Colonic mucosa (tissue), 4 donors: ENCODE measurements around the gene ASPSCR1. TPM values are rescaled to one million over a fixed set of nuclear protein-coding genes. Genes with fewer than 3 reads are reported as not detected.

Source experiments
- DNase-seq: peaks from one replicate; pipeline ENCODE4 v3.0.0-alpha.2; 2020
- H3K27ac ChIP-seq: fragments of 200-600 bp; one replicate; pipeline ENCODE4 v1.8.0; 2021
- H3K27me3 ChIP-seq: fragments of 200-600 bp; one replicate; pipeline ENCODE4 v1.8.0; 2021
- H3K36me3 ChIP-seq: fragments of 200-600 bp; one replicate; pipeline ENCODE4 v1.8.0; 2021
- H3K4me1 ChIP-seq: fragments of 200-600 bp; one replicate; pipeline ENCODE4 v1.8.0; 2021; ENCODE audit warnings: mild to moderate bottlenecking
- H3K4me3 ChIP-seq: fragments of 200-600 bp; one replicate; pipeline ENCODE4 v1.8.0; 2021
- H3K9ac ChIP-seq, 2 donors: one replicate each; pipeline ENCODE4 v1.7.0; 2013; ENCODE audit warnings: control low read depth in 2 of 2, low read depth in 2 of 2, low read length in 2 of 2
- H3K9me3 ChIP-seq: fragments of 200-600 bp; one replicate; pipeline ENCODE4 v1.8.0; 2021
- intact Hi-C: fragments of 100-400 bp; cut with DNase I; formaldehyde crosslinking; loops from one replicate; pipeline ENCODE4 v1.14.1; 2022
- total RNA-seq, 2 donors: library from RNA; stranded (reverse); fragmentation: NEBNext Ultra II Directional in 1 of 2; extraction: Animal tissue kit (Norgen Biotek cat#: 25700) in 1 of 2; gene quantifications; one replicate each; pipeline ENCODE4 v1.2.1, GENCODE V29; 2021
- TF ChIP-seq, protein P1 (sequence below): fragments of 200-600 bp; IDR thresholded peaks from one replicate; pipeline ENCODE4 v1.8.0; 2022; ENCODE audit warnings: antibody characterized with exemption, mild to moderate bottlenecking
- donor health status: healthy.
- donor health status: DM: no; HTN: no; CAD: no.
- donor health status: DM: no; HTN: no; CAD: no.

Gene ASPSCR1
- total RNA-seq, 2 donors from 2014 or later: 21.7 to 43.0 TPM

DNA sequence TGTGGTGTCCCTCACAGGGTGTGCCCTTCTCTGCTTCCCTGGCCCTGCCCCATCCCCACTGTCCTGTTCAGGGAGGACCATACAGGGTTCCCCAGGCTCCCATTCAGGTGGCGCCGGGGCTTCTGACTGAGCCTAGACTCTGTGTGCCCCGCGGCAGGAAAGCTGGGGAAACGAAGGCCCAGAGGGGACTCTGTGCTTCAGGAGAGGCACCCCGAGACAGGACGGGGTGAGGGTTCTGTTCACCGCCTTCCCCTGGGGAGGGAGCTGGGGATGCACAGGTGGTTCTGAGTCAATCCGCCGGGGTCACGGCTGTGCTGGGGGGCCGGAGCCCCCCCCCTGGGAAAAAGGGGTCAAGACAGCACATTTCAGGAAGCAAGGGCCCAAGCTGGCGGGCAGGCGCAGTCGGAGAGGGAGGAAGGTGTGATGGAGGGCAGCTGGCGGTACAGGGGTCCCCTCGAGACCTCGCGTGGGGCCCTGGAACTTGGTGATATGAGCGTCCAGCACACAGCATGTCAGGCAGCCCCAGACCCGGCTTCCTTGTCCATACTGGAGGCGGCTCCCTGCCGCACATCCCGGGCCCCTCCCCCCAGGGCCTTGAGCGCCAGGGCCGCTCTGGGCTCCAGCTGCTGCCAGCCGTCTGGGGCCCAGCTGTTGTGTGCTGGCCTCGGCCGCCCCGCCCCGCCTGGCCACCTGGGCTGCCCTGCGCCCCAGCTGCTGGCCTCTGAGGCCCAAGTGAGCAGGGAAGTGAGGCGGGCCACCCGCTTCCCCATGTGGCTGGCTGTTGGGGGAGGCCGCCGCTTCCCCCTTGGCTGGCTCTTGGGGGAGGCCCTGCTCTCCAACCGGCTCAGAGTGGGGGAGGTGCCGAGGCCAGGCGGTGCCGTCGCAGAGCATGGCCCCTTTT is 10.8 kb upstream of the ASPSCR1 start:
- Histone ChIP-seq H3K27ac (no peak overlapping the region), H3K9ac (no peak overlapping the region), H3K27me3 (peaks cover 30% of the 10 kb centered on the region), H3K9me3 (no peaks in the 10 kb centered on the region), H3K36me3 (no peaks in the 10 kb centered on the region), H3K4me1 (peaks cover 14% of the 10 kb centered on the region), H3K4me3 (no peak overlapping the region)
- intact Hi-C loops: no loop called here
- peak; percentile 67 for DNase-seq
- TF ChIP-seq, protein P1, sequence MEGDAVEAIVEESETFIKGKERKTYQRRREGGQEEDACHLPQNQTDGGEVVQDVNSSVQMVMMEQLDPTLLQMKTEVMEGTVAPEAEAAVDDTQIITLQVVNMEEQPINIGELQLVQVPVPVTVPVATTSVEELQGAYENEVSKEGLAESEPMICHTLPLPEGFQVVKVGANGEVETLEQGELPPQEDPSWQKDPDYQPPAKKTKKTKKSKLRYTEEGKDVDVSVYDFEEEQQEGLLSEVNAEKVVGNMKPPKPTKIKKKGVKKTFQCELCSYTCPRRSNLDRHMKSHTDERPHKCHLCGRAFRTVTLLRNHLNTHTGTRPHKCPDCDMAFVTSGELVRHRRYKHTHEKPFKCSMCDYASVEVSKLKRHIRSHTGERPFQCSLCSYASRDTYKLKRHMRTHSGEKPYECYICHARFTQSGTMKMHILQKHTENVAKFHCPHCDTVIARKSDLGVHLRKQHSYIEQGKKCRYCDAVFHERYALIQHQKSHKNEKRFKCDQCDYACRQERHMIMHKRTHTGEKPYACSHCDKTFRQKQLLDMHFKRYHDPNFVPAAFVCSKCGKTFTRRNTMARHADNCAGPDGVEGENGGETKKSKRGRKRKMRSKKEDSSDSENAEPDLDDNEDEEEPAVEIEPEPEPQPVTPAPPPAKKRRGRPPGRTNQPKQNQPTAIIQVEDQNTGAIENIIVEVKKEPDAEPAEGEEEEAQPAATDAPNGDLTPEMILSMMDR: no peak

- DNase-seq: no peak
- Histone ChIP-seq H3K4me3 (no peak overlapping the region), H3K27me3 (peaks cover 24% of the 10 kb centered on the region), H3K27ac (no peak overlapping the region), H3K4me1 (peaks cover 14% of the 10 kb centered on the region), H3K36me3 (no peaks in the 10 kb centered on the region), H3K9me3 (no peaks in the 10 kb centered on the region), H3K9ac (peak overlapping the region; percentile 40 to 43)
- TF ChIP-seq, protein P1: no peak
- intact Hi-C loops: no loop called here
These were observed 10.2 kb upstream of the ASPSCR1 start for GRCh38 chr17:81967244-81967532.

GRCh38 chr17:81967533-81968395 is 9.7 kb upstream of the ASPSCR1 start:
- peaks cover 14% of the 10 kb centered on the region for H3K4me1 ChIP-seq
- peak overlapping the region; percentile 40 to 43 for H3K9ac ChIP-seq
- peak; percentile 83 for DNase-seq
- no peaks in the 10 kb centered on the region for H3K9me3 ChIP-seq
- peaks cover 18% of the 10 kb centered on the region for H3K27me3 ChIP-seq
- intact Hi-C loops: no loop called here
- no peaks in the 10 kb centered on the region for H3K36me3 ChIP-seq
- TF ChIP-seq, protein P1: no peak
- H3K27ac ChIP-seq: no peak overlapping the region
- peak overlapping the region; percentile 8 for H3K4me3 ChIP-seq

- H3K4me1 ChIP-seq: peaks cover 14% of the 10 kb centered on the region
- TF ChIP-seq, protein P1: no peak
- H3K9me3 ChIP-seq: no peaks in the 10 kb centered on the region
- DNase-seq: no peak
- intact Hi-C loops: no loop called here
- peak overlapping the region; percentile 8 for H3K4me3 ChIP-seq
- no peak overlapping the region for H3K27ac ChIP-seq
- no peak overlapping the region for H3K9ac ChIP-seq
- no peaks in the 10 kb centered on the region for H3K36me3 ChIP-seq
- H3K27me3 ChIP-seq: peaks cover 12% of the 10 kb centered on the region
These were observed 9.1 kb upstream of the ASPSCR1 start for GRCh38 chr17:81968396-81968745.

- Histone ChIP-seq H3K27ac (no peak overlapping the region), H3K9me3 (no peaks in the 10 kb centered on the region), H3K9ac (no peak overlapping the region), H3K36me3 (no peaks in the 10 kb centered on the region), H3K4me1 (peaks cover 14% of the 10 kb centered on the region), H3K4me3 (no peak overlapping the region), H3K27me3 (peaks cover 6% of the 10 kb centered on the region)
- TF ChIP-seq, protein P1: no peak
- DNase-seq: no peak
- intact Hi-C loops: no loop called here
These were observed 8.3 kb upstream of the ASPSCR1 start for GRCh38 chr17:81968850-81969812.
